Esophagus muscularis mucosa (tissue), 4 donors: ENCODE data around the gene SPPL3. TPM values are rescaled to one million over a fixed set of nuclear protein-coding genes. Genes with fewer than 3 reads are reported as not detected.

Experiments used
- DNase-seq: peaks from one replicate; pipeline ENCODE4 v3.0.0-alpha.2; 2017; ENCODE audit errors: extremely low spot score
- H3K27ac ChIP-seq, 4 donors: fragments of 200-600 bp; sonication (generic); replicated peaks in 1 of 4; 1 replicate in 3 of 4; 2 replicates in 1 of 4; pipeline ENCODE4 v1.5.1; 2016 to 2019; ENCODE audit warnings: mild to moderate bottlenecking in 1 of 4
- H3K27me3 ChIP-seq, 4 donors: fragments of 200-600 bp; sonication (generic); one replicate each; pipeline versions ENCODE4 v1.5.1 to v1.6.0; 2016 to 2019
- H3K36me3 ChIP-seq, 4 donors: fragments of 200-600 bp; sonication (generic); one replicate each; pipeline ENCODE4 v1.5.1; 2016 to 2019
- H3K4me1 ChIP-seq, 4 donors: fragments of 200-600 bp; sonication (generic); one replicate each; pipeline ENCODE4 v1.5.1; 2016 to 2019
- H3K4me3 ChIP-seq, 4 donors: fragments of 200-600 bp; sonication (generic); 1 replicate in 2 of 4; 2 replicates in 2 of 4; pipeline ENCODE4 v1.5.1; 2016 to 2019; ENCODE audit warnings: mild to moderate bottlenecking in 4 of 4, moderate library complexity in 1 of 4
- H3K9me3 ChIP-seq, 4 donors: fragments of 200-600 bp; sonication (generic); 1 replicate in 3 of 4; 2 replicates in 1 of 4; pipeline ENCODE4 v1.5.1; 2016 to 2019
- EP300 ChIP-seq: sonication (generic); formaldehyde crosslinking; IDR thresholded peaks from one replicate; pipeline ENCODE4 v1.6.1; 2017; ENCODE audit warnings: antibody characterized with exemption
- POLR2A ChIP-seq: fragments of 450-650 bp; IDR thresholded peaks from one replicate; pipeline ENCODE4 v1.6.1; 2017; ENCODE audit warnings: antibody characterized with exemption, moderate library complexity, mild to moderate bottlenecking, low read depth
- POLR2AphosphoS5 ChIP-seq, 2 donors: sonication (generic); formaldehyde crosslinking; IDR thresholded peaks; one replicate each; pipeline ENCODE4 v1.6.1; 2017; ENCODE audit warnings: antibody characterized with exemption in 2 of 2
- WGBS: methylation state at CpG from one replicate; pipeline ENCODE4 v1.1.5; 2018; 5-methylcytosine and 5-hydroxymethylcytosine counted together
- intact Hi-C: fragments of 100-400 bp; cut with DNase I; formaldehyde crosslinking; loops from one replicate; pipeline ENCODE4 v1.15.1; 2023
- total RNA-seq, 4 donors: library from RNA; depleted of rRNA; stranded (reverse); fragments of >200 nt; gene quantifications; one replicate each; pipeline versions ENCODE4 v1.1.0 to v1.2.1, GENCODE V29; 2016
- TF ChIP-seq, protein P1 (sequence below), 3 experiments: fragments of 200-600 bp in 2 of 3; fragments of 450-650 bp in 1 of 3; sonication (generic) in 2 of 3; IDR thresholded peaks; one replicate each; pipeline ENCODE4 v1.5.1; 2017 to 2019; ENCODE audit warnings: antibody characterized with exemption in 3 of 3, mild to moderate bottlenecking in 2 of 3, moderate library complexity in 1 of 3

The SPPL3 gene
- total RNA-seq, 4 donors from 2014 or later, result 18.4 to 32.1 (median 21.8) TPM

DNA sequence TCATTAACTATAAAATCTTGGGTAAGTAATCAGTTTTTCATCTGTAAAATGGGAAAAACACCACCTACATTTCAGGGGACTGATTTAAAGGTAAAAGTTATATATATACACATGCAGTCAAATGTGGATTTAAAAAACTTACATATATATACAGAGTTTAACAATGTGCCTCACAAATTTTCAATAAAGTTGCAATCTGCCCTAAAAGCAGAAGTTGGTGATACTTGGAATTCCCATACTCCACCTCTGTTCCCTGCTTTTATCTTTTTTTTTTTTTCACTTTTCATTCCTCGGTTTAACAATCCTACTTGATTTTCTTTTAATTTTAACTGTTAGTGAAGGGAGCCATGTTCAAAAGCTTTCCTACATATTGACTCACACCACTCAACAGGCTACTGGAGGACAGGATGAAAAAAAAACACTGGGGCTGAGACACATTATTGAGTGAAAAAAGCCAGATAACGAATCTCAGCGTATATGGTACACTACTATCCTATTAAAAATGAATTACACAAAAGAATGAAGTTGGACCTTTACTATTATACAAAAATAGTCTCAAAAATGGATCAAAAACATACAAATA, 24.3 kb downstream of the SPPL3 start:
- TF ChIP-seq POLR2AphosphoS5 (IDR thresholded peaks at IDR 0.05) (no peak), EP300 (no peak)
- TF ChIP-seq, protein P1, sequence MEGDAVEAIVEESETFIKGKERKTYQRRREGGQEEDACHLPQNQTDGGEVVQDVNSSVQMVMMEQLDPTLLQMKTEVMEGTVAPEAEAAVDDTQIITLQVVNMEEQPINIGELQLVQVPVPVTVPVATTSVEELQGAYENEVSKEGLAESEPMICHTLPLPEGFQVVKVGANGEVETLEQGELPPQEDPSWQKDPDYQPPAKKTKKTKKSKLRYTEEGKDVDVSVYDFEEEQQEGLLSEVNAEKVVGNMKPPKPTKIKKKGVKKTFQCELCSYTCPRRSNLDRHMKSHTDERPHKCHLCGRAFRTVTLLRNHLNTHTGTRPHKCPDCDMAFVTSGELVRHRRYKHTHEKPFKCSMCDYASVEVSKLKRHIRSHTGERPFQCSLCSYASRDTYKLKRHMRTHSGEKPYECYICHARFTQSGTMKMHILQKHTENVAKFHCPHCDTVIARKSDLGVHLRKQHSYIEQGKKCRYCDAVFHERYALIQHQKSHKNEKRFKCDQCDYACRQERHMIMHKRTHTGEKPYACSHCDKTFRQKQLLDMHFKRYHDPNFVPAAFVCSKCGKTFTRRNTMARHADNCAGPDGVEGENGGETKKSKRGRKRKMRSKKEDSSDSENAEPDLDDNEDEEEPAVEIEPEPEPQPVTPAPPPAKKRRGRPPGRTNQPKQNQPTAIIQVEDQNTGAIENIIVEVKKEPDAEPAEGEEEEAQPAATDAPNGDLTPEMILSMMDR (IDR thresholded peaks at IDR 0.05), result no peak
- intact Hi-C loops, result no loop called here
- WGBS, result 82% methylated on average over 3 of the region's 3 CpGs
- H3K27me3 ChIP-seq, result no peaks in the 10 kb centered on the region
- H3K4me3 ChIP-seq, result no peak overlapping the region
- H3K36me3 ChIP-seq, result no peaks in the 10 kb centered on the region
- H3K27ac ChIP-seq, result no peak overlapping the region
- peaks cover 2 to 16% (median 10%) of the 10 kb centered on the region in 4 donors for H3K4me1 ChIP-seq
- no peaks in the 10 kb centered on the region for H3K9me3 ChIP-seq
- no peak for DNase-seq

GRCh38 chr12:120879102-120879501, 25.1 kb downstream of the SPPL3 start:
- no peak overlapping the region for H3K27ac ChIP-seq
- intact Hi-C loops, result no loop called here
- TF ChIP-seq POLR2A (no peak), EP300 (no peak), POLR2AphosphoS5 (IDR thresholded peaks at IDR 0.05) (no peak)
- TF ChIP-seq, protein P1 (IDR thresholded peaks at IDR 0.05), result no peak
- H3K4me1 ChIP-seq, result peaks cover 0 to 23% (median 11%) of the 10 kb centered on the region in 4 donors
- DNase-seq, result no peak
- no peaks in the 10 kb centered on the region for H3K27me3 ChIP-seq
- WGBS, result 67% methylated on average over 3 of the region's 3 CpGs
- H3K36me3 ChIP-seq, result no peaks in the 10 kb centered on the region
- no peaks in the 10 kb centered on the region for H3K9me3 ChIP-seq
- no peak overlapping the region for H3K4me3 ChIP-seq

GRCh38 chr12:120874547-120875245, 29.5 kb downstream of the SPPL3 start:
- WGBS, result 90% methylated on average over 5 of the region's 5 CpGs

DNA sequence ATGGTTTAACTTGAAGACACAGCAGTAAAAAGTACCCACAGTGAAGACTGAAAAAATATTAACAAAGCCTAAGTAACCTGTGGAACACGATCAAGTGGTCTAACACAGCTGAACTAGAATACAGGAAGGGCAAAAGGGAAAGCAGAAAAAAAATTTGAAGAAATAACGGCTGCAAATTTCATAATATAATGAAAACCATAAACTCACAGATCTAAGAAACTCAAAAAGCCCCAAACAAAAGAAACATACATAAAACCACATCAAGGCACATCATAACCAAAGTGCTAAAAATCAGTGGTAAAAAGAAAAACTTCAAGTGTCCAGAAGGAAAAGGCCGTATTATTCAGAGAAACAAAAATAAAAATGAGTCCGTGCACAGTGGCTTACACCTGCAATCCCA, 30.9 kb downstream of the SPPL3 start:
- no peaks in the 10 kb centered on the region for H3K9me3 ChIP-seq
- H3K36me3 ChIP-seq, result no peaks in the 10 kb centered on the region
- intact Hi-C loops, result no loop called here
- no peak for DNase-seq
- TF ChIP-seq POLR2AphosphoS5 (IDR thresholded peaks at IDR 0.05) (no peak), EP300 (no peak), POLR2A (no peak)
- TF ChIP-seq, protein P1 (IDR thresholded peaks at IDR 0.05), result no peak
- 83% methylated on average over 4 of the region's 4 CpGs for WGBS
- no peak overlapping the region for H3K27ac ChIP-seq
- peaks cover 3 to 37% (median 23%) of the 10 kb centered on the region in 4 donors for H3K4me1 ChIP-seq
- no peaks in the 10 kb centered on the region for H3K27me3 ChIP-seq
- no peak overlapping the region for H3K4me3 ChIP-seq

More at GRCh38 chr12:120874547-120875245, 29.5 kb downstream of the SPPL3 start:
- H3K36me3 ChIP-seq, result no peaks in the 10 kb centered on the region
- TF ChIP-seq POLR2AphosphoS5 (IDR thresholded peaks at IDR 0.05) (no peak), POLR2A (no peak), EP300 (no peak)
- TF ChIP-seq, protein P1 (IDR thresholded peaks at IDR 0.05), result no peak
- no peaks in the 10 kb centered on the region for H3K27me3 ChIP-seq
- H3K9me3 ChIP-seq, result no peaks in the 10 kb centered on the region
- H3K4me3 ChIP-seq, result no peak overlapping the region
- no peak for DNase-seq
- no peak overlapping the region for H3K27ac ChIP-seq
- H3K4me1 ChIP-seq, result peaks cover 3 to 41% (median 23%) of the 10 kb centered on the region in 4 donors
- intact Hi-C loops, result no loop called here
